ENCODE results near the gene FGFBP2. TPM values are rescaled to one million over a fixed set of nuclear protein-coding genes. Genes with fewer than 3 reads are reported as not detected.

The FGFBP2 gene
- total and polyA plus RNA-seq, 8 donors, result 0.37 to 6.0 (median 1.0) TPM; not detected in 1

GRCh38 chr4:15929540-15929939 lies 33.4 kb downstream of the FGFBP2 start:
- Histone ChIP-seq H3K27me3 (peaks cover 0 to 10% (median 0%) of the 10 kb centered on the region in 3 donors), H3K4me1 (no peaks in the 10 kb centered on the region), H3K4me3 (no peak overlapping the region), H3K27ac (no peak overlapping the region), H3K36me3 (no peaks in the 10 kb centered on the region), H3K9me3 (no peaks in the 10 kb centered on the region)
- intact Hi-C loops (cut with DNase I; ENCODE audit: low total_unique reads), result no loop called here
- TF ChIP-seq POLR2A (IDR thresholded peaks at IDR 0.05) (no peak), EP300 (IDR thresholded peaks at IDR 0.05) (no peak), CTCF (IDR thresholded peaks at IDR 0.05) (no peak), POLR2AphosphoS5 (IDR thresholded peaks at IDR 0.05) (no peak)
- 62 to 85% (median 68%) methylated on average over 3 of the region's 3 CpGs for WGBS, 5 donors
- no peak for DNase-seq

- no peaks in the 10 kb centered on the region for H3K9me3 ChIP-seq
- peaks cover 0 to 10% (median 0%) of the 10 kb centered on the region in 3 donors for H3K27me3 ChIP-seq
- no peak overlapping the region for H3K4me3 ChIP-seq
- H3K27ac ChIP-seq, result no peak overlapping the region
- intact Hi-C loops (cut with DNase I; ENCODE audit: low total_unique reads), result no loop called here
- TF ChIP-seq POLR2A (IDR thresholded peaks at IDR 0.05) (no peak), EP300 (IDR thresholded peaks at IDR 0.05) (no peak), CTCF (IDR thresholded peaks at IDR 0.05) (no peak), POLR2AphosphoS5 (IDR thresholded peaks at IDR 0.05) (no peak)
- WGBS, 5 donors, result 60 to 81% (median 78%) methylated on average over 5 of the region's 5 CpGs
- H3K4me1 ChIP-seq, result no peaks in the 10 kb centered on the region
- no peak for DNase-seq
- no peaks in the 10 kb centered on the region for H3K36me3 ChIP-seq
Measured at GRCh38 chr4:15928883-15929282, 34.1 kb downstream of the FGFBP2 start.

- Histone ChIP-seq H3K9me3 (no peaks in the 10 kb centered on the region), H3K4me3 (no peak overlapping the region), H3K36me3 (no peaks in the 10 kb centered on the region), H3K27me3 (peaks cover 0 to 6% (median 0%) of the 10 kb centered on the region in 3 donors), H3K4me1 (no peaks in the 10 kb centered on the region), H3K27ac (no peak overlapping the region)
- DNase-seq, result no peak
- TF ChIP-seq CTCF (IDR thresholded peaks at IDR 0.05) (no peak), EP300 (IDR thresholded peaks at IDR 0.05) (no peak), POLR2AphosphoS5 (IDR thresholded peaks at IDR 0.05) (no peak), POLR2A (IDR thresholded peaks at IDR 0.05) (no peak)
- intact Hi-C loops (cut with DNase I; ENCODE audit: low total_unique reads), result no loop called here
- 34 to 60% (median 38%) methylated on average over 7 of the region's 7 CpGs for WGBS, 5 donors
Measured at GRCh38 chr4:15926486-15926885, 36.5 kb downstream of the FGFBP2 start.

DNA sequence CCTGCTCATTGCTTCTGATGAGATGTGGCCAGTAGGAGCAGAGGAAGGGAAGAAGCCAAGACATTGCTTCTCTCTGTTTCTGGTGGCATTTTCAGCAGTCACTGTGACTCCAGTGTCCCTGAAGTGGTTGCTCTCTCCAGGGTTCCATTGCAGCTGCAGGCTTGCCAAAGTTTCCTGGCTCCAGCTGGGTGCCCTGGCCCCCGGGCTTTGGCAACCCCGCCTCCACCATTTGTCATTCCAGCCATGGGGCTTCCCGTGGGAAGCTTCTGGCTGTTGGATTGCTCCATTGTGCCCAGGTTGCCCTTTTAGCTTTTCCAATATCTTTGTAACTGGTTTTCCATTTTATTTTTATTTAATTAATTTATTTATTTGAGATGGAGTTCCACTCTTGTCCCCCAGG lies 37.1 kb downstream of the FGFBP2 start:
- Histone ChIP-seq H3K27me3 (peaks cover 0 to 6% (median 0%) of the 10 kb centered on the region in 3 donors), H3K4me1 (no peaks in the 10 kb centered on the region), H3K9me3 (no peaks in the 10 kb centered on the region), H3K27ac (no peak overlapping the region), H3K4me3 (no peak overlapping the region), H3K36me3 (no peaks in the 10 kb centered on the region)
- TF ChIP-seq POLR2A (IDR thresholded peaks at IDR 0.05) (no peak), CTCF (IDR thresholded peaks at IDR 0.05) (no peak), POLR2AphosphoS5 (IDR thresholded peaks at IDR 0.05) (no peak), EP300 (IDR thresholded peaks at IDR 0.05) (no peak)
- DNase-seq, result no peak
- 57 to 77% (median 70%) methylated on average over 3 of the region's 3 CpGs for WGBS, 5 donors
- intact Hi-C loops (cut with DNase I; ENCODE audit: low total_unique reads), result no loop called here

All from stomach (tissue), 9 donors.